AG04449 (cell line): Measurements from ENCODE around the gene SBK1.

ENCODE experiments used
- CTCF ChIA-PET: fragments of 350-600 bp; formaldehyde crosslinking; extraction: SDS; loops from one replicate; lab custom pipeline; 2021; ENCODE audit warnings: antibody characterized with exemption; lab: Yijun Ruan, JAX
- POLR2A ChIA-PET: fragments of 400-600, 350-600 bp; formaldehyde crosslinking; extraction: SDS; loops from one replicate; lab custom pipeline; 2020; ENCODE audit warnings: antibody characterized with exemption, inconsistent platforms; lab: Yijun Ruan, JAX
- DNase-seq: peaks from one replicate; pipeline ENCODE4 v3.0.0-alpha.2; 2010; ENCODE audit warnings: low read depth, low spot score
- H3K4me3 ChIP-seq: 2 replicates; pipeline ENCODE4 v1.5.1; 2011; ENCODE audit warnings: low read depth, mild to moderate bottlenecking, control low read depth, low read length
- TF ChIP-seq, protein P1 (sequence below): IDR thresholded peaks from one replicate; pipeline ENCODE4 v1.5.1; 2011; ENCODE audit warnings: mild to moderate bottlenecking, moderate library complexity, low read length, control low read depth, inconsistent platforms; ENCODE audit not compliant: insufficient read depth; ENCODE audit errors: missing control alignments

SBK1 gene

DNA sequence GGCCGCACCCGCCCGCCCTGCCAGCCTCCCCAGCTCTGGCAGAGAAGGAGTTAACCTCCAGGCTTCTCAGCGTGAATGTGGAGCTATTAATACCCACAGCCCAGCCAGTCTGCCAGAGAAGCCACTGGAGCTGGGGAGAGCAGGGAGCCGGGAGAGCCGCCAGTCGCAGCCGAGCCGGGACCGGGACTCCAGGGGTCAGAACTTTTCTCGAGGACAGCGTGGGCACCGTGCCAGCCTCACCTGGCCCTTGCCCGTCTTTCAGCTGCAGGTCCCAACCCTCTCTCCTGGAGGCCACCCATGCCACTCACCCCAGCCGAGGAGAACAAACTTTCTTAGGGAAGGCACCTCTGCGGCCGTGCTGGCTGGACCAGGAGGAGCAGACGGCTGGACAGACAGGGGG is 33.8 kb upstream of the SBK1 start:
- TF ChIP-seq, protein P1, sequence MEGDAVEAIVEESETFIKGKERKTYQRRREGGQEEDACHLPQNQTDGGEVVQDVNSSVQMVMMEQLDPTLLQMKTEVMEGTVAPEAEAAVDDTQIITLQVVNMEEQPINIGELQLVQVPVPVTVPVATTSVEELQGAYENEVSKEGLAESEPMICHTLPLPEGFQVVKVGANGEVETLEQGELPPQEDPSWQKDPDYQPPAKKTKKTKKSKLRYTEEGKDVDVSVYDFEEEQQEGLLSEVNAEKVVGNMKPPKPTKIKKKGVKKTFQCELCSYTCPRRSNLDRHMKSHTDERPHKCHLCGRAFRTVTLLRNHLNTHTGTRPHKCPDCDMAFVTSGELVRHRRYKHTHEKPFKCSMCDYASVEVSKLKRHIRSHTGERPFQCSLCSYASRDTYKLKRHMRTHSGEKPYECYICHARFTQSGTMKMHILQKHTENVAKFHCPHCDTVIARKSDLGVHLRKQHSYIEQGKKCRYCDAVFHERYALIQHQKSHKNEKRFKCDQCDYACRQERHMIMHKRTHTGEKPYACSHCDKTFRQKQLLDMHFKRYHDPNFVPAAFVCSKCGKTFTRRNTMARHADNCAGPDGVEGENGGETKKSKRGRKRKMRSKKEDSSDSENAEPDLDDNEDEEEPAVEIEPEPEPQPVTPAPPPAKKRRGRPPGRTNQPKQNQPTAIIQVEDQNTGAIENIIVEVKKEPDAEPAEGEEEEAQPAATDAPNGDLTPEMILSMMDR, result no peak
- no peak for DNase-seq
- POLR2A ChIA-PET, result no interaction called here
- CTCF ChIA-PET, result interaction anchor here (0.8 to 1.4 kb wide), 4 partner anchors 19 to 63 kb away, joined by 3 to 5 read pairs (median 4); no protein-coding TSS in a partner anchor
- H3K4me3 ChIP-seq, result no peak overlapping the region

- TF ChIP-seq, protein P1, result no peak
- CTCF ChIA-PET, result interaction anchor here (0.8 to 1.4 kb wide), 4 partner anchors 15 to 41 kb away, joined by 3 to 5 read pairs (median 4); no protein-coding TSS in a partner anchor
- POLR2A ChIA-PET, result no interaction called here
- H3K4me3 ChIP-seq, result no peak overlapping the region
- DNase-seq, result no peak
Measured at GRCh38 chr16:28259091-28259780, 33.1 kb upstream of the SBK1 start.

DNA sequence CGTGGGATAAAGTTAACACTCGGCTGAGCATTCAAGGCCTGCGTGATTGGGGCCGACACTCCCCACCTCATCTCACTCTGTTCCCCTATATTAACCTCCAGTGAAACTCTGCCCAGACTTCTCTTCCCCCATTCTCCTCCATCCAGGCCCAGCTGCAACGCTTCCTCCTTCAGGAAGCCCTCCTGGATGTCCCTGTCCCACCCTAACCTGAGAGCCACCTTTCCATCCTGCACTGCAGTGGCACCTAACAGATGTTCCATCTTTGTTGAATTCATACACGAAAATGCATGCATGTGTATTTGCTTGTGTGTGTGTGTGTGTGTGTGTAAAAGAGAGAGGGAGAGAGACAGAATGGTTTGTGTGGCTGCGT is 32.6 kb upstream of the SBK1 start:
- ChIA-PET POLR2A (no interaction called here), CTCF (interaction anchor here (1.1 to 1.4 kb wide), 3 partner anchors 14 to 18 kb away, joined by 3 to 5 read pairs (median 5); no protein-coding TSS in a partner anchor)
- no peak overlapping the region for H3K4me3 ChIP-seq
- DNase-seq, result no peak
- TF ChIP-seq, protein P1, result no peak

GRCh38 chr16:28260193-28260592 is 32.1 kb upstream of the SBK1 start:
- POLR2A ChIA-PET, result no interaction called here
- H3K4me3 ChIP-seq, result no peak overlapping the region
- DNase-seq, result no peak
- TF ChIP-seq, protein P1, result no peak
- CTCF ChIA-PET, result interaction anchor here (0.7 to 1.2 kb wide), 2 partner anchors 14 to 18 kb away, joined by 3 to 5 read pairs; no protein-coding TSS in a partner anchor

- TF ChIP-seq, protein P1, result no peak
- no peak overlapping the region for H3K4me3 ChIP-seq
- ChIA-PET POLR2A (no interaction called here), CTCF (no interaction called here)
- no peak for DNase-seq
Measured at GRCh38 chr16:28261942-28262341, 30.4 kb upstream of the SBK1 start.

GRCh38 chr16:28263305-28263704 is 29.0 kb upstream of the SBK1 start:
- ChIA-PET CTCF (interaction anchor here (7.4 kb wide), 1 partner anchor 13 kb away, joined by 52 read pairs; no protein-coding TSS in a partner anchor), POLR2A (no interaction called here)
- TF ChIP-seq, protein P1, result no peak
- DNase-seq, result no peak
- no peak overlapping the region for H3K4me3 ChIP-seq
